Measurements from ENCODE around the gene LTBP1. TPM values are rescaled to one million over a fixed set of nuclear protein-coding genes. Genes with fewer than 3 reads are reported as not detected.

LTBP1 gene
- total and polyA plus RNA-seq, 4 donors, result 5.8 to 57.6 (median 10.2) TPM

DNA sequence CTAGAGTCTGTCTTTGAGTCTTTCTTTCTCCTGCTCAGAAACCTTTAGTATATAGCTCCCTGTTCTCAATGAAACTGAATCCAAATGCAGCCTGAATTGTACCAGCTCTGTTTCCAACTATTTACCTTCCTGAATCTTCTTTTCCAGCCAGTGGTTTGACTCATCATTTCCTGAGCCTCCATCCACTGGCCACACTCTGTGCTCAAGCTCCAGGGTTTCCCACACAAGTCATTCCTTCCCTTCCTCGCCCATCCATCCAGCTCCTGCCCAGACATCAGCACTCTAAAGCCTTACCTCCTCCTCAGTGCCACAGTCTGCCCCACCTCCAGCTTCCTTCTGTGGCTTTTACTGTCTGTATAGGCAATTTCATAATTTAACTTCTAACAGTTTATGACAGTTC lies 296.1 kb downstream of the LTBP1 start:
- no peak for TF ChIP-seq RXRA (IDR thresholded peaks at IDR 0.05)
- TF ChIP-seq NR2F2 (IDR thresholded peaks at IDR 0.05), result no peak
- TF ChIP-seq HNF4A (conservative IDR thresholded peaks at IDR 0.05), result no peak
- TF ChIP-seq JUND (IDR thresholded peaks at IDR 0.05), result no peak
- no peak for TF ChIP-seq SP1 (IDR thresholded peaks at IDR 0.05)
- TF ChIP-seq, protein P1, sequence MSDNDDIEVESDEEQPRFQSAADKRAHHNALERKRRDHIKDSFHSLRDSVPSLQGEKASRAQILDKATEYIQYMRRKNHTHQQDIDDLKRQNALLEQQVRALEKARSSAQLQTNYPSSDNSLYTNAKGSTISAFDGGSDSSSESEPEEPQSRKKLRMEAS (IDR thresholded peaks at IDR 0.05), result no peak
- TF ChIP-seq, protein P2, sequence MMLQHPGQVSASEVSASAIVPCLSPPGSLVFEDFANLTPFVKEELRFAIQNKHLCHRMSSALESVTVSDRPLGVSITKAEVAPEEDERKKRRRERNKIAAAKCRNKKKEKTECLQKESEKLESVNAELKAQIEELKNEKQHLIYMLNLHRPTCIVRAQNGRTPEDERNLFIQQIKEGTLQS (IDR thresholded peaks at IDR 0.05), result no peak
- no peak for TF ChIP-seq FOXA1 (IDR thresholded peaks at IDR 0.05)
- TF ChIP-seq, protein P3, sequence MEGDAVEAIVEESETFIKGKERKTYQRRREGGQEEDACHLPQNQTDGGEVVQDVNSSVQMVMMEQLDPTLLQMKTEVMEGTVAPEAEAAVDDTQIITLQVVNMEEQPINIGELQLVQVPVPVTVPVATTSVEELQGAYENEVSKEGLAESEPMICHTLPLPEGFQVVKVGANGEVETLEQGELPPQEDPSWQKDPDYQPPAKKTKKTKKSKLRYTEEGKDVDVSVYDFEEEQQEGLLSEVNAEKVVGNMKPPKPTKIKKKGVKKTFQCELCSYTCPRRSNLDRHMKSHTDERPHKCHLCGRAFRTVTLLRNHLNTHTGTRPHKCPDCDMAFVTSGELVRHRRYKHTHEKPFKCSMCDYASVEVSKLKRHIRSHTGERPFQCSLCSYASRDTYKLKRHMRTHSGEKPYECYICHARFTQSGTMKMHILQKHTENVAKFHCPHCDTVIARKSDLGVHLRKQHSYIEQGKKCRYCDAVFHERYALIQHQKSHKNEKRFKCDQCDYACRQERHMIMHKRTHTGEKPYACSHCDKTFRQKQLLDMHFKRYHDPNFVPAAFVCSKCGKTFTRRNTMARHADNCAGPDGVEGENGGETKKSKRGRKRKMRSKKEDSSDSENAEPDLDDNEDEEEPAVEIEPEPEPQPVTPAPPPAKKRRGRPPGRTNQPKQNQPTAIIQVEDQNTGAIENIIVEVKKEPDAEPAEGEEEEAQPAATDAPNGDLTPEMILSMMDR (IDR thresholded peaks at IDR 0.05; ENCODE audit: low read depth, low read length, missing input control), result no peak
- TF ChIP-seq FOXA2 (IDR thresholded peaks at IDR 0.05), result no peak
- no peak for TF ChIP-seq GABPA (IDR thresholded peaks at IDR 0.05 in 1 of 2, conservative IDR thresholded peaks at IDR 0.05 in 1 of 2)
- no peak for TF ChIP-seq EGR1 (IDR thresholded peaks at IDR 0.05; ENCODE audit: low read depth in 2 of 2)
- no peak for TF ChIP-seq YY1 (IDR thresholded peaks at IDR 0.05)
- TF ChIP-seq, protein P4, sequence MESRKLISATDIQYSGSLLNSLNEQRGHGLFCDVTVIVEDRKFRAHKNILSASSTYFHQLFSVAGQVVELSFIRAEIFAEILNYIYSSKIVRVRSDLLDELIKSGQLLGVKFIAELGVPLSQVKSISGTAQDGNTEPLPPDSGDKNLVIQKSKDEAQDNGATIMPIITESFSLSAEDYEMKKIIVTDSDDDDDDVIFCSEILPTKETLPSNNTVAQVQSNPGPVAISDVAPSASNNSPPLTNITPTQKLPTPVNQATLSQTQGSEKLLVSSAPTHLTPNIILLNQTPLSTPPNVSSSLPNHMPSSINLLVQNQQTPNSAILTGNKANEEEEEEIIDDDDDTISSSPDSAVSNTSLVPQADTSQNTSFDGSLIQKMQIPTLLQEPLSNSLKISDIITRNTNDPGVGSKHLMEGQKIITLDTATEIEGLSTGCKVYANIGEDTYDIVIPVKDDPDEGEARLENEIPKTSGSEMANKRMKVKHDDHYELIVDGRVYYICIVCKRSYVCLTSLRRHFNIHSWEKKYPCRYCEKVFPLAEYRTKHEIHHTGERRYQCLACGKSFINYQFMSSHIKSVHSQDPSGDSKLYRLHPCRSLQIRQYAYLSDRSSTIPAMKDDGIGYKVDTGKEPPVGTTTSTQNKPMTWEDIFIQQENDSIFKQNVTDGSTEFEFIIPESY (IDR thresholded peaks at IDR 0.05), result no peak
- TF ChIP-seq, protein P5, sequence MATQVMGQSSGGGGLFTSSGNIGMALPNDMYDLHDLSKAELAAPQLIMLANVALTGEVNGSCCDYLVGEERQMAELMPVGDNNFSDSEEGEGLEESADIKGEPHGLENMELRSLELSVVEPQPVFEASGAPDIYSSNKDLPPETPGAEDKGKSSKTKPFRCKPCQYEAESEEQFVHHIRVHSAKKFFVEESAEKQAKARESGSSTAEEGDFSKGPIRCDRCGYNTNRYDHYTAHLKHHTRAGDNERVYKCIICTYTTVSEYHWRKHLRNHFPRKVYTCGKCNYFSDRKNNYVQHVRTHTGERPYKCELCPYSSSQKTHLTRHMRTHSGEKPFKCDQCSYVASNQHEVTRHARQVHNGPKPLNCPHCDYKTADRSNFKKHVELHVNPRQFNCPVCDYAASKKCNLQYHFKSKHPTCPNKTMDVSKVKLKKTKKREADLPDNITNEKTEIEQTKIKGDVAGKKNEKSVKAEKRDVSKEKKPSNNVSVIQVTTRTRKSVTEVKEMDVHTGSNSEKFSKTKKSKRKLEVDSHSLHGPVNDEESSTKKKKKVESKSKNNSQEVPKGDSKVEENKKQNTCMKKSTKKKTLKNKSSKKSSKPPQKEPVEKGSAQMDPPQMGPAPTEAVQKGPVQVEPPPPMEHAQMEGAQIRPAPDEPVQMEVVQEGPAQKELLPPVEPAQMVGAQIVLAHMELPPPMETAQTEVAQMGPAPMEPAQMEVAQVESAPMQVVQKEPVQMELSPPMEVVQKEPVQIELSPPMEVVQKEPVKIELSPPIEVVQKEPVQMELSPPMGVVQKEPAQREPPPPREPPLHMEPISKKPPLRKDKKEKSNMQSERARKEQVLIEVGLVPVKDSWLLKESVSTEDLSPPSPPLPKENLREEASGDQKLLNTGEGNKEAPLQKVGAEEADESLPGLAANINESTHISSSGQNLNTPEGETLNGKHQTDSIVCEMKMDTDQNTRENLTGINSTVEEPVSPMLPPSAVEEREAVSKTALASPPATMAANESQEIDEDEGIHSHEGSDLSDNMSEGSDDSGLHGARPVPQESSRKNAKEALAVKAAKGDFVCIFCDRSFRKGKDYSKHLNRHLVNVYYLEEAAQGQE (IDR thresholded peaks at IDR 0.05), result no peak
- no peak overlapping the region for H3K9ac ChIP-seq (ENCODE audit: low read depth in 1 of 2, low read length in 2 of 2)

DNA sequence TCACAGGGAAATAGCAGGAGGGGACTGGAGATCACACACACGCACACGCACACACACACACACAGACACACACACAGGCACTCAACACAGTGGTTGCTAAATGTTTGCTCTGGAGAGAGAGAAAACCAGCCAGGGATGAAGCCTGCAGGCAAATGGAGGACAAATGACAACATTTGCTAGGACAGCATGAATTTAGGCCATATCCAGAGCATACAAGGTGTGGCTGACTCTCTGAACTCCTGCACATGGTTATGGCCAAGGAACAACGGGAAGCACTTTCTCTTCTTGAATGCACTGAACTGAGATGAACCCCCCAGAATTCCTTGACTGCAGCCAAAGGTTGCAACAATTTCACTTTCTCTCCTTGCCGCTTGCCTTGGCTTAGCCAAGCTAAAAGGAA lies 299.7 kb downstream of the LTBP1 start:
- Histone ChIP-seq H3K4me1 (ENCODE audit: control insufficient read depth in 4 of 4, insufficient read depth in 4 of 4, low read length in 3 of 4) (no peaks in the 10 kb centered on the region), H3K9me3 (ENCODE audit: control insufficient read depth in 4 of 4, low read length in 3 of 4) (no peaks in the 10 kb centered on the region), H3K27ac (ENCODE audit: low read depth in 1 of 2, low read length in 2 of 2) (no peak overlapping the region), H3K27me3 (ENCODE audit: control insufficient read depth in 4 of 4, insufficient read depth in 4 of 4, low read length in 3 of 4) (no peaks in the 10 kb centered on the region), H3K9ac (ENCODE audit: low read depth in 1 of 2, low read length in 2 of 2) (no peak overlapping the region), H3K4me3 (ENCODE audit: low read depth in 1 of 3, low read length in 3 of 3) (no peak overlapping the region), H3K36me3 (ENCODE audit: control insufficient read depth in 4 of 4, insufficient read depth in 3 of 4, low read depth in 1 of 4, low read length in 3 of 4) (peaks cover 0 to 4% (median 0%) of the 10 kb centered on the region in 4 donors)
- DNase-seq (ENCODE audit: low spot score), result no peak
- TF ChIP-seq, protein P5 (IDR thresholded peaks at IDR 0.05), result no peak
- TF ChIP-seq EGR1 (IDR thresholded peaks at IDR 0.05; ENCODE audit: low read depth in 2 of 2) (no peak), RXRA (IDR thresholded peaks at IDR 0.05) (peak in 1 of 2 donors; percentile 17), HNF4A (conservative IDR thresholded peaks at IDR 0.05) (peak in 1 of 2 donors; percentile 8), FOXA1 (IDR thresholded peaks at IDR 0.05) (no peak), YY1 (IDR thresholded peaks at IDR 0.05) (peak; percentile 61), RAD21 (IDR thresholded peaks at IDR 0.05) (peak in 1 of 2 donors; percentile 15), SP1 (IDR thresholded peaks at IDR 0.05) (no peak)
- WGBS, result 86% methylated on average over 4 of the region's 4 CpGs

More for the DNA sequence above, 296.1 kb downstream of the LTBP1 start:
- Histone ChIP-seq H3K4me1 (ENCODE audit: control insufficient read depth in 4 of 4, insufficient read depth in 4 of 4, low read length in 3 of 4) (no peaks in the 10 kb centered on the region), H3K4me3 (ENCODE audit: low read depth in 1 of 3, low read length in 3 of 3) (no peak overlapping the region), H3K36me3 (ENCODE audit: control insufficient read depth in 4 of 4, insufficient read depth in 3 of 4, low read depth in 1 of 4, low read length in 3 of 4) (no peaks in the 10 kb centered on the region), H3K9me3 (ENCODE audit: control insufficient read depth in 4 of 4, low read length in 3 of 4) (no peaks in the 10 kb centered on the region), H3K27me3 (ENCODE audit: control insufficient read depth in 4 of 4, insufficient read depth in 4 of 4, low read length in 3 of 4) (no peaks in the 10 kb centered on the region), H3K27ac (ENCODE audit: low read depth in 1 of 2, low read length in 2 of 2) (no peak overlapping the region)
- no peak for DNase-seq (ENCODE audit: low spot score)
- WGBS, result 87% methylated on average over 1 of the region's 1 CpG

Measured in liver (tissue), 9 donors.